ENCODE data around the gene SCN4A.
"Not testable (repeated sequence)": the region's sequence is repeated elsewhere in the genome, so short reads cannot be mapped to it uniquely, and the experiment has no call there.

The SCN4A gene

GRCh38 chr17:63918305-63918704 is 54.4 kb downstream of the SCN4A start:
- no peak for DNase-seq (ENCODE audit: low read depth in 3 of 3, low spot score in 1 of 3)

DNA sequence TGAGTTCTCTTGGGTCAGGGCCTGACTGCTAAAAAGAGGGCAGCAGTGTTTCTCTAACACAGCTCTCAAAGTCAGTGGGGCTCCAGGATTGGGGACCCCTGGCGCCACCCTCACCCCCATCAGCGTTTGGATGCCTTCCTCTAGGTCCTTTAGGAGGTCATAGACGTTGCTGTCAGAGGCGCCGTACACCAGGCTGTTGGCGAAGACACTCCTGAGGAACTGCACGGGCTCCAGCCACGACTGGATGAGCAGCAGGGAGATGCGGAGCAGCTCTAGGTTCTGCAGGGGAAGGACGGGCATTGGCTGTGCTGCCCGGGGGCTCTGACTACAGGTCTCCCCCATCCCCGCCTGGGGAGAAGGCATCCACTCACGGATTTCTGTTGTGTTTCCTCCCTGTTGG is 55.1 kb downstream of the SCN4A start:
- DNase-seq (ENCODE audit: low read depth in 3 of 3, low spot score in 1 of 3) = no peak

DNA sequence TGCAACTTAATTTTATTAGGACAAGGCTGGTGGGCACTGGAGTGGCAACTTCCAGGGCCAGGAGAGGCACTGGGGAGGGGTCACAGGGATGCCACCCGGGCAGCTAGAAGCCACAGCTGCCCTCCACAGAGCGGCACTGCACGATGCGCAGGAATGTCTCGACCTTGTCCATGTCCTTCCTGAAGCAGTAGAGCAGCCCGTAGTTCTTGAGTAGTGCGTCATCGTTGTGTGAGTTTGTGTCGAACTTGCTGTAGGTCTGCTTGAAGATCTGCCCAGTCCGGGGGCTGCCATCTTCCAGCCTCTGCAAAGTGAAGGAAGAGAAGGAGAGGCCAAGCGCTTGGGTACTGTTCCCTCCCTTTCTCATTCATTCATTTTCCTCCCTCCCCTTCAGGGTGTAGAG is 55.5 kb downstream of the SCN4A start:
- DNase-seq (ENCODE audit: low read depth in 3 of 3, low spot score in 1 of 3) = not testable (repeated sequence)

DNA sequence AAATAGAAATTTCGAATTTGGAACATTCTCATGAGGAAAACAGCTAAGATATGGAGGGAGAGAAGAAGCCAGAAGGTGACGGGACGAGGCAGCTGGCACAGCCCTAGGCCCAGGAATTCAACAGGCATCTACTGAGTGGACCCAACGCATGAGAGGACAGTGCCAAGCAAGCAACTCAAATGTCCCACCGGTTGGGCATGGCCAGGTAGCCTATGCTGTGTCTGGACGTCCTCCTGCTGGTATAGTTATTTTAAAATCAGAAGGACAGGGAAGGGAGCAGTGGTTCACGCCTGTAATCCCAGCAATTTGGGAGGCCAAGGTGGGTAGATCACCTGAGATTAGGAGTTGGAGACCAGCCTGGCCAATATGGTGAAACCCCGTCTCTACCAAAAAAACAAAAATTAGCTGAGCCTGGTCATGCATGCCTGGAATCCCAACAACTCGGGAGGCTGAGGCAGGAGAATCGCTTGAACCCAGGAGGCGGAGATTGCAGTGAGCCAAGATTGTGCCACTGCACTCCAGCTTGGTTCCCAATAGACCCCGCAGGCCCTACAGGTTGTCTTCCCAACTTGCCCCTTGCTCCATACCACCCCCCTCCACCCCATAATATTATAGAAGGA is 56.0 kb downstream of the SCN4A start:
- DNase-seq (ENCODE audit: low read depth in 3 of 3, low spot score in 1 of 3) = no peak

DNA sequence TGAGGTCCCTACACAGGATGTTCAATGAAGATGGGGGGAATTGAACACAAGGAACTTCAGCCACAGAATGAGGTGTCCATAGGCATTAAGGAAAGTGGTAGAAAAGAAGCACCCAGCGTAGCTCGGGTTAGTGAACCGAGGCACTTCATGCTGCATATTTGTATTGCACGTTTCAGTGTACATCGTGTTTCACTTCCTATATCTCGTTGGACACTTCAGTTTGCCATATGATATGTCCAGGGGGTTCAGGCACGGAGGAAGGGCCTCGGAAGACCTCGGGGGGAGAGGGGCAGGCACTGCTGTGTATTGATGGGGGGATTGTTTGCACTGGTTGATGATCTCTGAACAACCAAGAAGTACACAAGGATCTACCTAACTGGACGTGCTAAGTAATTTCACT is 57.0 kb downstream of the SCN4A start:
- not testable (repeated sequence) for DNase-seq (ENCODE audit: low read depth in 3 of 3, low spot score in 1 of 3)

- DNase-seq (ENCODE audit: low read depth in 3 of 3, low spot score in 1 of 3) = no peak
Measured at GRCh38 chr17:63914471-63914870, 58.2 kb downstream of the SCN4A start.

- peak in 2 of 3 donors; percentile 35 to 49 for DNase-seq (ENCODE audit: low read depth in 3 of 3, low spot score in 1 of 3)
Measured at GRCh38 chr17:63911657-63912100, 61.0 kb downstream of the SCN4A start.

- DNase-seq (ENCODE audit: low read depth in 3 of 3, low spot score in 1 of 3) = no peak
Measured at GRCh38 chr17:63911041-63911635, 61.6 kb downstream of the SCN4A start, which contains the start of gene CSHL1. CSHL1 (minus strand) TSS chr17:63911258; CDS start chr17:63911196, 62 bp downstream.

DNA sequence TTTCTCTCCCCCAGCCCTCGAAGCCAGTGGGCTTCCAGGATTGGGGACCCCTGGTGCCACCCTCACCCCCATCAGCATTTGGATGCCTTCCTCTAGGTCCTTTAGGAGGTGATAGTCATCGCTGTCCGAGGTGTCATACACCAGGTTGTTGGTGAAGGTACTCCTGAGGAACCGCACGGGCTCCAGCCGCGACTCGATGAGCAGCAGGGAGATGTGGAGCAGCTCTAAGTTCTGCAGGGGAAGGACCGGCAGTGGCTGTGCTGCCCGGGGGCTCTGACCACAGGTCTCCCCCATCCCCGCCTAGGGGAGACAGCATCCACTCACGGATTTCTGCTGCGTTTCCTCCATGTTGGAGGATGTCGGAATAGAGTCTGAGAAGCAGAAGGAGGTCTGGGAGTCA is 62.6 kb downstream of the SCN4A start:
- DNase-seq (ENCODE audit: low read depth in 3 of 3, low spot score in 1 of 3) = no peak

GRCh38 chr17:63909586-63909985 is 63.1 kb downstream of the SCN4A start:
- DNase-seq (ENCODE audit: low read depth in 3 of 3, low spot score in 1 of 3) = not testable (repeated sequence)

- DNase-seq (ENCODE audit: low read depth in 3 of 3, low spot score in 1 of 3) = not testable (repeated sequence)
Measured at GRCh38 chr17:63907161-63907778, 65.4 kb downstream of the SCN4A start.

GRCh38 chr17:63904796-63905195 is 67.9 kb downstream of the SCN4A start:
- DNase-seq (ENCODE audit: low read depth in 3 of 3, low spot score in 1 of 3) = not testable (repeated sequence)

GRCh38 chr17:63903787-63904201 is 68.9 kb downstream of the SCN4A start:
- DNase-seq (ENCODE audit: low read depth in 3 of 3, low spot score in 1 of 3) = not testable (repeated sequence)

DNA sequence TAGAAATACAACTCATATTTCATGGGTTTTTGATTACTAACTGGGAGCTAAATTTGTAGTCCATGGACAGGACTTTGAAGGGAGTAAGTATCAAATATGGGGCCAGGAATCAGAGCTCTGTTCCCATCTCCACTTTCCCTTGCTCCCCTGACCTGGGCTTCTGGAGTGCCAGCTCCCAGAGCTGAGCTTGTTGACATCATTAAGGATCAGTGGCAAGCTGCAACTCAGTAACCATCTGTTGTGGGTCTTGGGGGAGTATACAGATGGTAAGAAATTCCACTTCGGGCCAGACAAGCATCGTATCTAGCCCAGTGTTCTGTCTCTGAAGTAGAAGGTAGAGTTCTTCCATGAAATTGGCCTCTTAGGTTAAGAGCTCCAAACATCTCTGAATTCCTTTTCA is 70.7 kb downstream of the SCN4A start:
- not testable (repeated sequence) for DNase-seq (ENCODE audit: low read depth in 3 of 3, low spot score in 1 of 3)

DNA sequence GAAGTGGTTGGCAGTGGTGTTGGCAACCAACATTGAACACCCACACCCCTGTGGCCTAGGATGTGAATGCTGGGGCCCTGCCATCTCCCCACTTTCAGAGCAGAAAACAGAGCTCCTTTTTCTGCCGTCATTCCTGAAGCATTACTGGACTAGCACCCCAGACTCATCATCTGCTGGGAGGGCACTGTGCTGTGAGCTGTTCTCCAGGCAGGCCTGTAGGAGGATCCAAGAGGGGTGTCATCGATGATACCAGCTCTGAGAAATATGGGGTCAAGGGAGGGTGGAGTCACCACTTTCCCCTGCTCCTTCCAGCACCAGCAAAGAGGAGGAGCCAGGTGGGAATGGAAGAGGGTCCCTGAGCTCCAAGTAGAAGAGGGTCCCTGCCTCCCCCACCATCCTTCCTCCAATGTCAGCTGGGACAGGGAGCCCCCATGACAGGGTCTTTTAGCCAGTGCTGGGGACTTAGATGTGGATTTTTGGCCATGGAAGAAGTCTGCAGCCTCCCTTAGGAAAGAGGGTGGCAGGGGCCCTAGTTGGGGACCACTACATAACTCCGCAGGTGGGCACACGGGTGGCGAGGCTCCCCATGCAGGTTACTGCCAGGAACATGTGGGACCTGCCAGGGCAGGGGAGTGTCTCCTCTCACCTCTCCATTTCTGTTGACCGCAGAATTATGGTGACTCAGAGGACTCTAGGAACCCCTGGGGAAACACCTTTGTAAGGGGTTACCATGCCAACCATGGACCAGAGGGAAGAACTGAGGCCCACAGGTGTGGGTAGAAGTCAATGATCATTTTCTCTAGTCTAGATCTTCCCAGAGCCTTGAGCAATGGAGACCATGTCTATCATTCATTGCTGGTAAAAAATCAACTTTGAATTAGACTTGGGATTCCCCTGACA is 73.6 kb downstream of the SCN4A start:
- DNase-seq (ENCODE audit: low read depth in 3 of 3, low spot score in 1 of 3) = not testable (repeated sequence)

DNA sequence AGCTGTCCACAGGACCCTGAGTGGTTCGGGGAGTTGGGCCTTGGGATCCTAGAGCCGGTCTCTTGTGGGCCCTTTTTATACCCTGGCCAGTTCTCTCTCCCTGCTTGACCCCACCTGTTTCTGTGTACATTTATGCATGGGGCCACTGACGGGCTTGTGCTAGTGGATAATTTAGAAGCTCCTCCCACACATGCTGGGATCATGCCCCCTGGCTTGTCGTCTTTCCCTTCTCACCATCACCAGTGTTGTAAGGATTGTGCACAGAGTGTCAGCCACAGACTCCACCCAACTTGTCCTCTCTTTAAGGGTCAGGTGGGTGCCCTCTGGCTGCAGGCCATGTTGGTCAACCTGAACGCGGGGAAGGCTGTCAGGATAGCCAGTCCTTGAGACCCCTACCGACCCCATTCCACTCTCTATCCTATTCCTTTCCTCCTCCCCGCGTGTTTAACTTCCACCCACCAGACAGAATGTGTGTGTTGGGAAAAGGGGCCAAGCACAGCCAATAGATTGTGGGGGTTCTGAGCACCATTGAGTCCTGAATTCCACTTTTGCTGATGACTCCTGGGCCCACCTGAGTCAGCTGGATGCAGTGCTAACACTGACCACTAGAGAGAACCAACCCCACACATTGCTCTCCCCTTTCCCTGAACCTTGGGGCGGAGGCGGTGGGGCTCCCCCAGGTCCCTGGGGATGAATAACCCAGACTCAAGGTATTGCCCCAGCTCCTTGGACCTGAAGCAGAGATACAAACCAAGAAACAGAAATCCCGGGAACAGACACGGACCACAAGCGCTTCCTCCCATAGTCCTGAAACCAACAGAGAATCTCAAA is 76.0 kb downstream of the SCN4A start, which contains the start of gene CSH1:
Gene CSH1 (minus strand): TSS at position 51 of the 831 bp plus-strand sequence. CDS start 63 bp downstream, outside the sequence.
- not testable (repeated sequence) for DNase-seq (ENCODE audit: low read depth in 3 of 3, low spot score in 1 of 3)

GRCh38 chr17:63894821-63895220 is 77.9 kb downstream of the SCN4A start:
- DNase-seq (ENCODE audit: low read depth in 3 of 3, low spot score in 1 of 3) = not testable (repeated sequence)

DNA sequence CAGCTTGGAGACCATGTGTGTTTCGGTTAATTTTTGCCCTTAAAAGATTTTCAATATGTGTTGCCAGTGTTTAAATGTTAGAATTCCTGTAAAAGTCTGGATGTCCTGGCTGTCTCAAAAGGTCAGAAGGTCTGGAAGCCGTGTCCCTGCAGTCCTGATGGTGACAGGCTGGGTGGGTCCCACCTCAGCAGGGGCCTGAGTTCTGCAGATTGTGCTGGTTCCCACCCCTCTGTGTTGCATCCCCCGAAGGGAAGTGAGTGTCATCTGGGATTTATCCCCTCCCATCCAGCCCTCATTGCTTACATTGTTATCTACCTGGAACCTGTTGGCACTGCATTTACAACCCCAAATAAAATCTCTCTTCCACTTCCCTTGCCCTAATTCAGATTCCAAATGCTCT is 78.7 kb downstream of the SCN4A start:
- not testable (repeated sequence) for DNase-seq (ENCODE audit: low read depth in 3 of 3, low spot score in 1 of 3)

DNA sequence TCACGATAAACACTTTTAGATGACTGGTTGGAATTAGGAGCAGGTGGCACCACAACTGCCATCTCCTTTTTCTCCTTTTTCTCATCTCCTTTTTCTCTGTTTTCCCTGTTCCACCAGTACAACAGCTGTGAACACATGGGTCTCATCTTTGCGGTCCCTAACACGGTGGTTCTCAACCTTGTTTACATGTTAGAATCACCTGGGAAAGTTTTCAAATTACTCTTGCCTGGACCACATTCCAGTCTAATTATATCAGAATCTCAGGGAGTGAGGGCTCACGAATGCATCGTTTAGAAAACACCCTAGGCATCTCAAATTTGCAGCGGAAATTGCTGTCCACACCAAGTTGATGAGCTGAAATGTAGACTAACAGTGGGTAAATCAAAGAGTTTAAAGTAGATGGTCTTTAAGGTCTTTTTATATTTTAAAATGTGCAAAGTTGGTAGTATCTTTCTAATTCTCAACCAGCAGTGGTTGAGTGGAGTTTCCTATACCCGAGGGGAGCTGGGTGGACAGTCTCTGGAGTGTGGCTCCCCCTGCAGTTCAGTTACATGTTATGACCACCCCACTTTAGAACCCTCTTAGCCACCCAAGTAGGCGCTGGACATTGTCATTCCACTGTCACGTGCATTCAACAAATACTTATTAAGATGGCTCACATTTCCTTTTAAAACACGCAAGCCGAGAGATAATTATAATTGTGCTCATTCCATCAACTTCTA is 80.2 kb downstream of the SCN4A start:
- not testable (repeated sequence) for DNase-seq (ENCODE audit: low read depth in 3 of 3, low spot score in 1 of 3)
